Measurements from ENCODE around the gene SPEM3.

DNA sequence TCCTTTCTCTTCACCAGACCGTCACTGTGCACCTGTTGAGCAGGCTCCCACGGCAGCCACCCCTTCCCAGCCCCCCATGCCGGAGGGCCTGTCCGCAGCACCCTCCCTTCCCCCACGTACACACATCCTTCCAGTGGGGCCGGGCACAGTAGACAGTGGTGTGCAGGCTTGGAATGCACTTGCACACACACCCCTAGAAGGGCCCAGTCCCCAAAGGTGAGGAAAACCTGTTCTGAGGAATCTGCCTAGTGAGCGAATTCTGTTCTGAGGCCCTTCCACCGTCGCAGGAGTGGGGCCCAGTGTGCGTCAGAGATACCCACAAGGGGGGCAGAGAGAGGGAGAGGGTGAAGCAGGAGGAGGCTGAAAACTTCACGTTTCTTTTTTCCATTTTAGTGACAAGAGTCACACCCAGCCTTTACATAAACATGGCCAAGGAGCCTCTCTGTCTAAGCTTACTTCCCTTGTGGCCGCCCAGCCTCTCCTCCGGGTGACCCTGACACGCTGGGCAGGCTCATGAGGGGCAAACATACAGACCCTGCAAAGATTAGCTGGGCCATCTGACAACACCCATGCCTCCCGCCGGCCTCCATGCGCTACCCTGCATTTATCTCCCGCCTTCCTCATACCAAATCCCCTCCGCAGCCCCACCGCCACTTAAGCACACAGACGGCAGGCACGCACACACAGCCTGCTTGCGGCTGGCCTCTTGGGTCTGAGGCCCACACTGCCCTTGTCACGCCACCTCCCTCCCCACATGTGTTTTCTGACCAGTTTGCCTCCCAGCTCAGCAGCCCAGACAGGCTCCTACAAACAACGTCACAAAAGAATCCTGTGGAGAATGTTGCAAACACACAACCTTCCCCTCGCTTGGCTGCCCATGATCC, 49.0 kb downstream of the SPEM3 start:
- TF ChIP-seq, protein P1, sequence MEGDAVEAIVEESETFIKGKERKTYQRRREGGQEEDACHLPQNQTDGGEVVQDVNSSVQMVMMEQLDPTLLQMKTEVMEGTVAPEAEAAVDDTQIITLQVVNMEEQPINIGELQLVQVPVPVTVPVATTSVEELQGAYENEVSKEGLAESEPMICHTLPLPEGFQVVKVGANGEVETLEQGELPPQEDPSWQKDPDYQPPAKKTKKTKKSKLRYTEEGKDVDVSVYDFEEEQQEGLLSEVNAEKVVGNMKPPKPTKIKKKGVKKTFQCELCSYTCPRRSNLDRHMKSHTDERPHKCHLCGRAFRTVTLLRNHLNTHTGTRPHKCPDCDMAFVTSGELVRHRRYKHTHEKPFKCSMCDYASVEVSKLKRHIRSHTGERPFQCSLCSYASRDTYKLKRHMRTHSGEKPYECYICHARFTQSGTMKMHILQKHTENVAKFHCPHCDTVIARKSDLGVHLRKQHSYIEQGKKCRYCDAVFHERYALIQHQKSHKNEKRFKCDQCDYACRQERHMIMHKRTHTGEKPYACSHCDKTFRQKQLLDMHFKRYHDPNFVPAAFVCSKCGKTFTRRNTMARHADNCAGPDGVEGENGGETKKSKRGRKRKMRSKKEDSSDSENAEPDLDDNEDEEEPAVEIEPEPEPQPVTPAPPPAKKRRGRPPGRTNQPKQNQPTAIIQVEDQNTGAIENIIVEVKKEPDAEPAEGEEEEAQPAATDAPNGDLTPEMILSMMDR (conservative IDR thresholded peaks at IDR 0.05; ENCODE audit: low read length): no peak
- TF ChIP-seq EZH2phosphoT487 (IDR thresholded peaks at IDR 0.05; ENCODE audit: borderline replicate concordance): no peak
